ENCODE data around the gene TCL1B.

- TF ChIP-seq FOXK2 (IDR thresholded peaks at IDR 0.05) (no peak), FOXM1 (IDR thresholded peaks at IDR 0.05; ENCODE audit: borderline replicate concordance) (no peak), ELF4 (IDR thresholded peaks at IDR 0.05) (no peak), PKNOX1 (IDR thresholded peaks at IDR 0.05) (no peak), BHLHE40 (IDR thresholded peaks at IDR 0.05; ENCODE audit: borderline replicate concordance) (no peak), FOXA1 (IDR thresholded peaks at IDR 0.05) (no peak), TARDBP (IDR thresholded peaks at IDR 0.05) (no peak), CTBP1 (IDR thresholded peaks at IDR 0.05; ENCODE audit: borderline replicate concordance) (no peak), SP1 (IDR thresholded peaks at IDR 0.05) (no peak), SUZ12 (IDR thresholded peaks at IDR 0.05) (no peak), ZNF384 (IDR thresholded peaks at IDR 0.05) (no peak), L3MBTL2 (conservative IDR thresholded peaks at IDR 0.05) (no peak), LEF1 (IDR thresholded peaks at IDR 0.05; ENCODE audit: borderline replicate concordance) (no peak)
These were observed 14.2 kb downstream of the TCL1B start for GRCh38 chr14:95700221-95700976.
